SJCRH30 (cell line): ENCODE measurements around the gene LYL1. TPM values are rescaled to one million over a fixed set of nuclear protein-coding genes. Genes with fewer than 3 reads are reported as not detected.

ENCODE experiments used
- DNase-seq, 2 experiments: peaks; one replicate each; pipeline ENCODE4 v3.0.0-alpha.2; 2015 to 2020
- H3K27ac ChIP-seq: fragments of 250-450 bp; sonication (Bioruptor Pico); 2 replicates; pipeline ENCODE4 v1.5.1; 2020; ENCODE audit warnings: mild to moderate bottlenecking, moderate library complexity
- H3K27me3 ChIP-seq: fragments of 250-450 bp; sonication (Bioruptor Pico); 2 replicates; pipeline ENCODE4 v1.5.1; 2020; ENCODE audit warnings: mild to moderate bottlenecking, moderate library complexity
- H3K36me3 ChIP-seq: fragments of 250-450 bp; sonication (Bioruptor Pico); 2 replicates; pipeline ENCODE4 v1.5.1; 2020; ENCODE audit warnings: mild to moderate bottlenecking, moderate library complexity
- H3K4me1 ChIP-seq: fragments of 250-450 bp; sonication (Bioruptor Pico); 2 replicates; pipeline ENCODE4 v1.5.1; 2020; ENCODE audit warnings: mild to moderate bottlenecking, moderate library complexity
- H3K4me3 ChIP-seq: fragments of 250-450 bp; sonication (Bioruptor Pico); 2 replicates; pipeline ENCODE4 v1.5.1; 2020; ENCODE audit warnings: mild to moderate bottlenecking, moderate library complexity
- H3K9me3 ChIP-seq: fragments of 250-450 bp; sonication (Bioruptor Pico); replicated peaks from 2 replicates; pipeline ENCODE4 v1.5.1; 2020; ENCODE audit warnings: mild to moderate bottlenecking, moderate library complexity
- total RNA-seq: library from RNA; depleted of rRNA; stranded (reverse); fragments of >200 nt; shearing (Covaris generic); gene quantifications from 2 replicates; pipeline ENCODE4 v1.2.3, GENCODE V29; 2014

Gene LYL1
- total RNA-seq, 1 experiment from 2014 or later = 0.08 TPM

GRCh38 chr19:13135068-13136062, 32.7 kb upstream of the LYL1 start:
- no peaks in the 10 kb centered on the region for H3K9me3 ChIP-seq
- H3K27ac ChIP-seq = no peak overlapping the region
- no peak for DNase-seq
- no peaks in the 10 kb centered on the region for H3K27me3 ChIP-seq
- H3K4me3 ChIP-seq = no peak overlapping the region
- H3K36me3 ChIP-seq = peaks cover 57% of the 10 kb centered on the region
- no peaks in the 10 kb centered on the region for H3K4me1 ChIP-seq

GRCh38 chr19:13134626-13135025, 32.0 kb upstream of the LYL1 start:
- Histone ChIP-seq H3K4me3 (no peak overlapping the region), H3K9me3 (no peaks in the 10 kb centered on the region), H3K4me1 (no peaks in the 10 kb centered on the region), H3K27me3 (no peaks in the 10 kb centered on the region), H3K36me3 (peaks cover 64% of the 10 kb centered on the region), H3K27ac (no peak overlapping the region)
- no peak for DNase-seq

GRCh38 chr19:13133241-13133870, 30.7 kb upstream of the LYL1 start:
- no peak for DNase-seq
- no peak overlapping the region for H3K4me3 ChIP-seq
- H3K9me3 ChIP-seq = no peaks in the 10 kb centered on the region
- peaks cover 3% of the 10 kb centered on the region; the same call in 1 of the 2 replicates for H3K4me1 ChIP-seq
- H3K27me3 ChIP-seq = no peaks in the 10 kb centered on the region
- no peak overlapping the region for H3K27ac ChIP-seq
- peaks cover 58% of the 10 kb centered on the region for H3K36me3 ChIP-seq

- Histone ChIP-seq H3K36me3 (peaks cover 51% of the 10 kb centered on the region), H3K4me3 (no peak overlapping the region), H3K27me3 (no peaks in the 10 kb centered on the region), H3K9me3 (no peaks in the 10 kb centered on the region), H3K27ac (no peak overlapping the region), H3K4me1 (peaks cover 10% of the 10 kb centered on the region)
- DNase-seq = no peak
These were observed 30.0 kb upstream of the LYL1 start for GRCh38 chr19:13132471-13133180.

GRCh38 chr19:13130886-13131490, 28.3 kb upstream of the LYL1 start:
- Histone ChIP-seq H3K27me3 (no peaks in the 10 kb centered on the region), H3K9me3 (no peaks in the 10 kb centered on the region), H3K27ac (no peak overlapping the region), H3K36me3 (peaks cover 44% of the 10 kb centered on the region), H3K4me3 (no peak overlapping the region), H3K4me1 (peaks cover 17% of the 10 kb centered on the region)
- DNase-seq = no peak

GRCh38 chr19:13129384-13129783, 26.7 kb upstream of the LYL1 start:
- Histone ChIP-seq H3K36me3 (peaks cover 41% of the 10 kb centered on the region), H3K4me3 (no peak overlapping the region), H3K4me1 (peaks cover 17% of the 10 kb centered on the region), H3K9me3 (no peaks in the 10 kb centered on the region), H3K27ac (no peak overlapping the region), H3K27me3 (no peaks in the 10 kb centered on the region)
- DNase-seq = no peak

- Histone ChIP-seq H3K9me3 (no peaks in the 10 kb centered on the region), H3K4me1 (peaks cover 17% of the 10 kb centered on the region), H3K4me3 (no peak overlapping the region), H3K36me3 (peaks cover 41% of the 10 kb centered on the region), H3K27ac (peak overlapping the region; percentile 49), H3K27me3 (no peaks in the 10 kb centered on the region)
- DNase-seq = no peak
These were observed 25.9 kb upstream of the LYL1 start for GRCh38 chr19:13128583-13128982.

GRCh38 chr19:13127811-13128575, 25.3 kb upstream of the LYL1 start:
- Histone ChIP-seq H3K4me3 (no peak overlapping the region), H3K4me1 (peaks cover 17% of the 10 kb centered on the region), H3K27me3 (no peaks in the 10 kb centered on the region), H3K9me3 (no peaks in the 10 kb centered on the region), H3K27ac (peak overlapping the region; percentile 49), H3K36me3 (peaks cover 42% of the 10 kb centered on the region)
- DNase-seq = peak; percentile 43 to 57

GRCh38 chr19:13127051-13127450, 24.4 kb upstream of the LYL1 start:
- Histone ChIP-seq H3K27ac (no peak overlapping the region), H3K4me1 (peaks cover 17% of the 10 kb centered on the region), H3K9me3 (no peaks in the 10 kb centered on the region), H3K4me3 (no peak overlapping the region), H3K36me3 (peaks cover 41% of the 10 kb centered on the region), H3K27me3 (no peaks in the 10 kb centered on the region)
- no peak for DNase-seq

- peaks cover 38% of the 10 kb centered on the region for H3K36me3 ChIP-seq
- peaks cover 13% of the 10 kb centered on the region for H3K4me1 ChIP-seq
- no peaks in the 10 kb centered on the region for H3K27me3 ChIP-seq
- DNase-seq = no peak
- no peak overlapping the region for H3K4me3 ChIP-seq
- H3K9me3 ChIP-seq = no peaks in the 10 kb centered on the region
- no peak overlapping the region for H3K27ac ChIP-seq
These were observed 20.6 kb upstream of the LYL1 start for GRCh38 chr19:13122980-13123957.

- peaks cover 38% of the 10 kb centered on the region for H3K36me3 ChIP-seq
- no peaks in the 10 kb centered on the region for H3K27me3 ChIP-seq
- no peak overlapping the region for H3K27ac ChIP-seq
- DNase-seq = no peak
- peaks cover 4% of the 10 kb centered on the region for H3K4me1 ChIP-seq
- no peaks in the 10 kb centered on the region for H3K9me3 ChIP-seq
- H3K4me3 ChIP-seq = no peak overlapping the region
These were observed 19.7 kb upstream of the LYL1 start for GRCh38 chr19:13122275-13122878.

- Histone ChIP-seq H3K27me3 (no peaks in the 10 kb centered on the region), H3K27ac (no peak overlapping the region), H3K36me3 (peaks cover 35% of the 10 kb centered on the region), H3K4me1 (0 out of 2 replicates have a peak, but pooled peaks cover 3% of the 10 kb centered on the region), H3K9me3 (no peaks in the 10 kb centered on the region), H3K4me3 (no peak overlapping the region)
- DNase-seq = no peak
These were observed 19.1 kb upstream of the LYL1 start for GRCh38 chr19:13121551-13122274.
